Measurements from ENCODE around the gene DYRK1A. TPM values are rescaled to one million over a fixed set of nuclear protein-coding genes. Genes with fewer than 3 reads are reported as not detected.

The DYRK1A gene
- total and polyA plus RNA-seq, 3 experiments from 2014 or later, result 3.7 to 69.6 (median 66.1) TPM

- Histone ChIP-seq H3K27me3 (ENCODE audit: insufficient read depth, low read length, poor library complexity, severe bottlenecking) (no peaks in the 10 kb centered on the region), H3K36me3 (ENCODE audit: insufficient read depth, low read length) (no peaks in the 10 kb centered on the region), H3K9me3 (ENCODE audit: low read length) (no peaks in the 10 kb centered on the region), H3K4me1 (ENCODE audit: insufficient read depth, low read length) (peaks cover 96% of the 10 kb centered on the region), H3K27ac (ENCODE audit: low read depth, low read length) (no peak overlapping the region), H3K4me3 (ENCODE audit: low read length) (no peak overlapping the region)
- ChIA-PET POLR2A (interaction anchor here (0.6 kb wide), 1 partner anchor 13 kb away, joined by 3 read pairs; no protein-coding TSS in a partner anchor), CTCF (interaction anchor here (1.0 kb wide), 1 partner anchor 9 kb away, joined by 3 read pairs; no protein-coding TSS in a partner anchor)
- H3K36me3 Mint-ChIP-seq, result peaks cover 0 to 10% (median 2%) of the 10 kb centered on the region in 3 donors
- no peak for DNase-seq
- H3K9me3 Mint-ChIP-seq, result peaks cover 0 to 1% (median 0%) of the 10 kb centered on the region in 5 donors
- H3K27me3 Mint-ChIP-seq, result peaks cover 0 to 5% of the 10 kb centered on the region in 2 donors
- H3K4me3 Mint-ChIP-seq, result peak overlapping the region in 6 of 7 donors; percentile 7 to 66 (median 30)
- peaks cover 85 to 100% (median 99%) of the 10 kb centered on the region in 3 donors for H3K4me1 Mint-ChIP-seq
- H3K27ac Mint-ChIP-seq, result peak overlapping the region in 2 of 8 donors; percentile 30 to 78
Observed at GRCh38 chr21:37383086-37383485, 16.5 kb downstream of the DYRK1A start.

- no peak overlapping the region for H3K27ac ChIP-seq (ENCODE audit: low read depth, low read length)
- peaks cover 92% of the 10 kb centered on the region for H3K4me1 ChIP-seq (ENCODE audit: insufficient read depth, low read length)
- Mint-ChIP-seq H3K27ac (peak overlapping the region in 7 of 8 donors; percentile 12 to 92 (median 30)), H3K4me1 (peaks cover 82 to 99% (median 98%) of the 10 kb centered on the region in 3 donors), H3K27me3 (peaks cover 0 to 5% of the 10 kb centered on the region in 2 donors), H3K36me3 (peaks cover 0 to 10% (median 2%) of the 10 kb centered on the region in 3 donors), H3K4me3 (peak overlapping the region in 6 of 7 donors; percentile 1 to 60 (median 53)), H3K9me3 (peaks cover 0 to 1% (median 0%) of the 10 kb centered on the region in 5 donors)
- CTCF ChIA-PET, result no interaction called here
- H3K27me3 ChIP-seq (ENCODE audit: insufficient read depth, low read length, poor library complexity, severe bottlenecking), result no peaks in the 10 kb centered on the region
- POLR2A ChIA-PET, result interaction anchor here (1.2 kb wide), 1 partner anchor 117 kb away, joined by 3 read pairs; the partner anchor contains the start of gene VPS26C
- H3K36me3 ChIP-seq (ENCODE audit: insufficient read depth, low read length), result no peaks in the 10 kb centered on the region
- no peaks in the 10 kb centered on the region for H3K9me3 ChIP-seq (ENCODE audit: low read length)
- no peak for DNase-seq
- no peak overlapping the region for H3K4me3 ChIP-seq (ENCODE audit: low read length)
Observed at GRCh38 chr21:37383784-37384311, 17.3 kb downstream of the DYRK1A start.

- Histone ChIP-seq H3K27ac (ENCODE audit: low read depth, low read length) (no peak overlapping the region), H3K9me3 (ENCODE audit: low read length) (no peaks in the 10 kb centered on the region), H3K4me3 (ENCODE audit: low read length) (no peak overlapping the region), H3K27me3 (ENCODE audit: insufficient read depth, low read length, poor library complexity, severe bottlenecking) (no peaks in the 10 kb centered on the region), H3K4me1 (ENCODE audit: insufficient read depth, low read length) (peaks cover 89% of the 10 kb centered on the region), H3K36me3 (ENCODE audit: insufficient read depth, low read length) (no peaks in the 10 kb centered on the region)
- Mint-ChIP-seq H3K27me3 (peaks cover 0 to 5% of the 10 kb centered on the region in 2 donors), H3K36me3 (peaks cover 0 to 12% (median 2%) of the 10 kb centered on the region in 3 donors), H3K27ac (peak overlapping the region in 4 of 8 donors; percentile 1 to 81 (median 24)), H3K9me3 (peaks cover 0 to 1% (median 0%) of the 10 kb centered on the region in 5 donors), H3K4me1 (peaks cover 80 to 97% (median 96%) of the 10 kb centered on the region in 3 donors), H3K4me3 (peak overlapping the region in 3 of 7 donors; percentile 12 to 27 (median 22))
- CTCF ChIA-PET, result no interaction called here
- POLR2A ChIA-PET, result interaction anchor here (1.2 kb wide), 1 partner anchor 117 kb away, joined by 3 read pairs; the partner anchor contains the start of gene VPS26C
- no peak for DNase-seq
Observed at GRCh38 chr21:37384416-37384815, 17.8 kb downstream of the DYRK1A start.

- Mint-ChIP-seq H3K36me3 (peaks cover 0 to 13% (median 2%) of the 10 kb centered on the region in 3 donors), H3K27ac (peak overlapping the region in 6 of 8 donors; percentile 1 to 81 (median 26)), H3K4me3 (peak overlapping the region in 6 of 7 donors; percentile 12 to 48 (median 30)), H3K27me3 (peaks cover 0 to 3% of the 10 kb centered on the region in 2 donors), H3K9me3 (peaks cover 0 to 1% (median 0%) of the 10 kb centered on the region in 5 donors), H3K4me1 (peaks cover 81 to 97% (median 96%) of the 10 kb centered on the region in 3 donors)
- Histone ChIP-seq H3K4me3 (ENCODE audit: low read length) (no peak overlapping the region), H3K36me3 (ENCODE audit: insufficient read depth, low read length) (no peaks in the 10 kb centered on the region), H3K27ac (ENCODE audit: low read depth, low read length) (no peak overlapping the region), H3K4me1 (ENCODE audit: insufficient read depth, low read length) (peaks cover 89% of the 10 kb centered on the region), H3K9me3 (ENCODE audit: low read length) (no peaks in the 10 kb centered on the region), H3K27me3 (ENCODE audit: insufficient read depth, low read length, poor library complexity, severe bottlenecking) (no peaks in the 10 kb centered on the region)
- POLR2A ChIA-PET, result no interaction called here
- CTCF ChIA-PET, result no interaction called here
- DNase-seq, result no peak
Observed at GRCh38 chr21:37385179-37385765, 18.7 kb downstream of the DYRK1A start.

- Histone ChIP-seq H3K27ac (ENCODE audit: low read depth, low read length) (no peak overlapping the region), H3K36me3 (ENCODE audit: insufficient read depth, low read length) (no peaks in the 10 kb centered on the region), H3K4me1 (ENCODE audit: insufficient read depth, low read length) (peaks cover 87% of the 10 kb centered on the region), H3K27me3 (ENCODE audit: insufficient read depth, low read length, poor library complexity, severe bottlenecking) (no peaks in the 10 kb centered on the region), H3K4me3 (ENCODE audit: low read length) (no peak overlapping the region), H3K9me3 (ENCODE audit: low read length) (no peaks in the 10 kb centered on the region)
- ChIA-PET POLR2A (no interaction called here), CTCF (no interaction called here)
- peaks cover 0 to 1% (median 0%) of the 10 kb centered on the region in 5 donors for H3K9me3 Mint-ChIP-seq
- H3K27me3 Mint-ChIP-seq, result no peaks in the 10 kb centered on the region
- peaks cover 0 to 10% (median 2%) of the 10 kb centered on the region in 3 donors for H3K36me3 Mint-ChIP-seq
- no peak for DNase-seq
- peak overlapping the region in 4 of 7 donors; percentile 22 to 65 (median 35) for H3K4me3 Mint-ChIP-seq
- peaks cover 81 to 97% (median 96%) of the 10 kb centered on the region in 3 donors for H3K4me1 Mint-ChIP-seq
- peak overlapping the region in 2 of 8 donors; percentile 1 to 41 for H3K27ac Mint-ChIP-seq
Observed at GRCh38 chr21:37386151-37386550, 19.6 kb downstream of the DYRK1A start.

- Mint-ChIP-seq H3K4me1 (peaks cover 83 to 93% (median 93%) of the 10 kb centered on the region in 3 donors), H3K4me3 (peak overlapping the region in 6 of 7 donors; percentile 9 to 62 (median 54)), H3K27me3 (no peaks in the 10 kb centered on the region), H3K9me3 (no peaks in the 10 kb centered on the region), H3K27ac (peak overlapping the region; percentile 24 to 90 (median 64)), H3K36me3 (peaks cover 0 to 12% (median 0%) of the 10 kb centered on the region in 3 donors)
- no peak for DNase-seq
- Histone ChIP-seq H3K4me3 (ENCODE audit: low read length) (no peak overlapping the region), H3K27ac (ENCODE audit: low read depth, low read length) (no peak overlapping the region), H3K4me1 (ENCODE audit: insufficient read depth, low read length) (peaks cover 85% of the 10 kb centered on the region), H3K27me3 (ENCODE audit: insufficient read depth, low read length, poor library complexity, severe bottlenecking) (no peaks in the 10 kb centered on the region), H3K36me3 (ENCODE audit: insufficient read depth, low read length) (no peaks in the 10 kb centered on the region), H3K9me3 (ENCODE audit: low read length) (no peaks in the 10 kb centered on the region)
- CTCF ChIA-PET, result interaction anchor here (0.6 to 0.7 kb wide), 2 partner anchors 8 to 22 kb away, joined by 3 read pairs; no protein-coding TSS in a partner anchor
- POLR2A ChIA-PET, result no interaction called here
Observed at GRCh38 chr21:37389456-37389855, 22.9 kb downstream of the DYRK1A start.

- H3K9me3 Mint-ChIP-seq, result no peaks in the 10 kb centered on the region
- no peak for DNase-seq
- Histone ChIP-seq H3K4me3 (ENCODE audit: low read length) (peak overlapping the region; percentile 19), H3K27me3 (ENCODE audit: insufficient read depth, low read length, poor library complexity, severe bottlenecking) (no peaks in the 10 kb centered on the region), H3K9me3 (ENCODE audit: low read length) (no peaks in the 10 kb centered on the region), H3K36me3 (ENCODE audit: insufficient read depth, low read length) (no peaks in the 10 kb centered on the region), H3K4me1 (ENCODE audit: insufficient read depth, low read length) (peaks cover 75% of the 10 kb centered on the region), H3K27ac (ENCODE audit: low read depth, low read length) (no peak overlapping the region)
- peaks cover 83 to 94% (median 93%) of the 10 kb centered on the region in 3 donors for H3K4me1 Mint-ChIP-seq
- ChIA-PET CTCF (interaction anchor here (0.6 to 1.1 kb wide), 3 partner anchors 9 to 20 kb away, joined by 3 to 4 read pairs (median 3); no protein-coding TSS in a partner anchor), POLR2A (no interaction called here)
- no peaks in the 10 kb centered on the region for H3K27me3 Mint-ChIP-seq
- H3K36me3 Mint-ChIP-seq, result peaks cover 0 to 12% (median 2%) of the 10 kb centered on the region in 3 donors
- H3K4me3 Mint-ChIP-seq, result peak overlapping the region in 6 of 7 donors; percentile 24 to 65 (median 52)
- H3K27ac Mint-ChIP-seq, result peak overlapping the region in 7 of 8 donors; percentile 1 to 77 (median 18)
Observed at GRCh38 chr21:37391666-37392065, 25.1 kb downstream of the DYRK1A start.

Measured in CD8-positive, alpha-beta memory T cell (primary cell).